ENCODE data around the gene DDX54.

DNA sequence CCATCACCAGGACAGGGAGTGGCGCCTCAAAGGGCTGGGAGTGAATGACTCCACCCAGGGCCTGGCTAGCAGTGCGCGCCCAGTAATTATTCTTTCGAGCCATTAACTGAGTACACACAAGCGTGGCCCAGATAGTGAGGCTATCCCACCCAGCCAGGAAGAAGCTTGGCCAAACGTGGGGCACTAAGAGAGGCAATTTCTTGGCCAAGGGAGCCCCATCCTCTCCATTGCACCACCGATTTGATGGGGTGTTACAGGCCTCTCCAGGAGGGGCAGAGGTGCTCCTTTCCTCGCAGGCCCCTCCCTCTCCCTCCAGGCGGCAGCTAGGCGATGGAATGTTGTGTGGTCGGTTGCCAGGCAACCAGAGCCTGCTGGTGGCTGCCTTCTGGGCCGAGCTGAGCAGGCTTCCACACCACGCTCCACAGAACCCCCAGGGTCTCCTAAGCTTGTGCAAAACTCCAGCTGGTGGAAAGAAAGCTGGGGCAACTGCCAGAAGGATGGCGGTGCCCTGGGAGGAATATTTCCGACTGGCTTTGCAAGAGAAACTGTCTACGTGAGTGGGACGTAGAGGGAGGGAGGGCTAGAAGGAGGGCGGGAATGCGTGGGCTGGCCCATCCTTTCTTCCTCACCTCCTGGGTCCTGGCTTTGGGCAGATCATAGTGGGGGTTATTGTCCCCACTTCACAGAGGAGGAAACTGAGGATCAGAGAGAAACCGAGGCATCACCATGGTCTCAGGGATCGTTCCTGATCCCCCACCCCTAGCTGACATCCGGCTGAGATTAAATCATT is 35.7 kb downstream of the DDX54 start, which contains the start of gene CFAP73:
- TF ChIP-seq, protein P1, sequence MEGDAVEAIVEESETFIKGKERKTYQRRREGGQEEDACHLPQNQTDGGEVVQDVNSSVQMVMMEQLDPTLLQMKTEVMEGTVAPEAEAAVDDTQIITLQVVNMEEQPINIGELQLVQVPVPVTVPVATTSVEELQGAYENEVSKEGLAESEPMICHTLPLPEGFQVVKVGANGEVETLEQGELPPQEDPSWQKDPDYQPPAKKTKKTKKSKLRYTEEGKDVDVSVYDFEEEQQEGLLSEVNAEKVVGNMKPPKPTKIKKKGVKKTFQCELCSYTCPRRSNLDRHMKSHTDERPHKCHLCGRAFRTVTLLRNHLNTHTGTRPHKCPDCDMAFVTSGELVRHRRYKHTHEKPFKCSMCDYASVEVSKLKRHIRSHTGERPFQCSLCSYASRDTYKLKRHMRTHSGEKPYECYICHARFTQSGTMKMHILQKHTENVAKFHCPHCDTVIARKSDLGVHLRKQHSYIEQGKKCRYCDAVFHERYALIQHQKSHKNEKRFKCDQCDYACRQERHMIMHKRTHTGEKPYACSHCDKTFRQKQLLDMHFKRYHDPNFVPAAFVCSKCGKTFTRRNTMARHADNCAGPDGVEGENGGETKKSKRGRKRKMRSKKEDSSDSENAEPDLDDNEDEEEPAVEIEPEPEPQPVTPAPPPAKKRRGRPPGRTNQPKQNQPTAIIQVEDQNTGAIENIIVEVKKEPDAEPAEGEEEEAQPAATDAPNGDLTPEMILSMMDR (IDR thresholded peaks at IDR 0.05), result no peak
- TF ChIP-seq POLR2A (IDR thresholded peaks at IDR 0.05), result no peak
